GM12878 (cell line): ENCODE results near the gene NEURL3. TPM values are rescaled to one million over a fixed set of nuclear protein-coding genes. Genes with fewer than 3 reads are reported as not detected.
A peak's percentile ranks its signal among the peaks of the same experiment; 100 is the strongest.

Source experiments
- ATF7 ChIP-seq: fragments of 450-650 bp; IDR thresholded peaks from 2 replicates; pipeline ENCODE4 v1.6.1; 2016; ENCODE audit warnings: low read depth, mild to moderate bottlenecking
- BMI1 ChIP-seq: fragments of 450-650 bp; IDR thresholded peaks from 2 replicates; pipeline ENCODE4 v1.6.1; 2016; ENCODE audit warnings: mild to moderate bottlenecking, moderate library complexity, borderline replicate concordance
- HDAC2 ChIP-seq: fragments of 200-600 bp; sonication (generic); IDR thresholded peaks from 2 replicates; pipeline ENCODE4 v1.6.1; 2017
- HDAC6 ChIP-seq: fragments of 200-600 bp; sonication (generic); IDR thresholded peaks from one replicate; pipeline ENCODE4 v1.8.0; 2017; ENCODE audit warnings: antibody characterized with exemption; ENCODE audit not compliant: unreplicated experiment
- HSF1 ChIP-seq: fragments of 150-350 bp; IDR thresholded peaks from 2 replicates; pipeline ENCODE4 v1.6.1; 2014; ENCODE audit warnings: mild to moderate bottlenecking, low read depth, low read length
- IKZF1 ChIP-seq: fragments of 450-650 bp; conservative IDR thresholded peaks from 2 replicates; pipeline ENCODE4 v1.6.1; 2017; ENCODE audit warnings: antibody characterized with exemption, mild to moderate bottlenecking
- MYC ChIP-seq: IDR thresholded peaks from 2 replicates; pipeline ENCODE4 v1.6.1; 2011; ENCODE audit warnings: mild to moderate bottlenecking, low read length, moderate library complexity, inconsistent platforms; ENCODE audit not compliant: insufficient read depth, insufficient replicate concordance, insufficient read length, severe bottlenecking
- NR2C1 ChIP-seq: fragments of 450-650 bp; IDR thresholded peaks from 2 replicates; pipeline ENCODE4 v1.6.1; 2017; ENCODE audit warnings: antibody characterized with exemption, mild to moderate bottlenecking, moderate library complexity
- PAX8 ChIP-seq: fragments of 450-650 bp; IDR thresholded peaks from 2 replicates; pipeline ENCODE4 v1.6.1; 2017; ENCODE audit warnings: mild to moderate bottlenecking, moderate library complexity
- PML ChIP-seq: IDR thresholded peaks from 2 replicates; pipeline ENCODE4 v1.6.1; 2012; ENCODE audit warnings: low read length, inconsistent platforms
- POLR2AphosphoS5 ChIP-seq: IDR thresholded peaks from 2 replicates; pipeline ENCODE4 v1.6.1; 2011; ENCODE audit warnings: mild to moderate bottlenecking, low read length, inconsistent platforms
- RELB ChIP-seq: fragments of 450-650 bp; IDR thresholded peaks from 2 replicates; pipeline ENCODE4 v1.6.1; 2017; ENCODE audit warnings: low read depth, mild to moderate bottlenecking, moderate library complexity
- RFX5 ChIP-seq: IDR thresholded peaks from 2 replicates; pipeline ENCODE4 v1.6.1; 2011; ENCODE audit warnings: low read depth, low read length, improper control_type of control experiment
- SKIL ChIP-seq: fragments of 450-650 bp; IDR thresholded peaks from 2 replicates; pipeline ENCODE4 v1.6.1; 2017; ENCODE audit warnings: mild to moderate bottlenecking, low read depth, inconsistent platforms; ENCODE audit not compliant: poor library complexity, severe bottlenecking
- SPI1 ChIP-seq: IDR thresholded peaks from 2 replicates; pipeline ENCODE4 v1.6.1; 2011; ENCODE audit warnings: low read depth, mild to moderate bottlenecking, low read length, moderate library complexity, borderline replicate concordance; ENCODE audit not compliant: insufficient read depth
- TCF7 ChIP-seq: IDR thresholded peaks from 2 replicates; pipeline ENCODE4 v1.6.1; 2014; ENCODE audit warnings: antibody characterized with exemption, borderline replicate concordance
- ZNF687 ChIP-seq: fragments of 450-650 bp; IDR thresholded peaks from 2 replicates; pipeline ENCODE4 v1.6.1; 2017; ENCODE audit warnings: mild to moderate bottlenecking, moderate library complexity
- polyA plus RNA-seq, 11 experiments: library from polyadenylated mRNA; depleted of rRNA in 4 of 11; unstranded in 6 of 11; stranded (reverse) in 5 of 11; fragments of >200 nt; fragmentation: Nextera tagmentation in 4 of 11; fragmentation: Illumina TruSeq in 1 of 11; extraction: Ambion mirVana in 4 of 11; extraction: Trizol in 1 of 11; gene quantifications; 1 replicate in 1 of 11; 2 replicates in 10 of 11; pipeline versions ENCODE4 v1.2.1 to v1.2.3, GENCODE V29; 2011 to 2016; ENCODE audit warnings: inconsistent platforms in 2 of 11, missing spikeins in 2 of 11, low read depth in 1 of 11
- total RNA-seq, 4 experiments: library from RNA; depleted of rRNA in 3 of 4; stranded (reverse); fragments of >200 nt in 3 of 4; fragmentation: Illumina TruSeq in 1 of 4; extraction: Trizol in 1 of 4; gene quantifications; 2 replicates each; pipeline versions ENCODE4 v1.2.1 to v1.2.3, GENCODE V29; 2013 to 2021

Gene NEURL3
- total and polyA plus RNA-seq, 10 of the 15 experiments (the other 5 are each of a cell fraction or from before 2014, with no cell fraction given), result 0.03 to 6.3 (median 0.47) TPM

- TF ChIP-seq ZNF687, result peak; percentile 97
- no peak for TF ChIP-seq MYC
- TF ChIP-seq RFX5, result no peak
- no peak for TF ChIP-seq HDAC6
- peak; percentile 96 for TF ChIP-seq ATF7
- peak; percentile 50 for TF ChIP-seq SPI1
- TF ChIP-seq POLR2AphosphoS5, result peak; percentile 99
- TF ChIP-seq HDAC2, result no peak
- no peak for TF ChIP-seq PAX8
- TF ChIP-seq RELB, result peak; percentile 97
- peak; percentile 97 for TF ChIP-seq IKZF1
- 0 out of 2 replicates have a peak, but pooled peaks have one; percentile 44 for TF ChIP-seq PML
- no peak for TF ChIP-seq NR2C1
- TF ChIP-seq HSF1, result no peak
- peak; percentile 52 for TF ChIP-seq SKIL
- peak; percentile 77 for TF ChIP-seq TCF7
- TF ChIP-seq BMI1, result no peak
Measured at GRCh38 chr2:96485751-96486651, 19.2 kb downstream of the NEURL3 start (continued).
